ENCODE measurements around the gene TYW3. TPM values are rescaled to one million over a fixed set of nuclear protein-coding genes. Genes with fewer than 3 reads are reported as not detected.
A peak's percentile ranks its signal among the peaks of the same experiment; 100 is the strongest.

Gene TYW3
- total RNA-seq, 1 donor from 2014 or later, result 14.8 TPM

GRCh38 chr1:74763807-74764206, 30.9 kb downstream of the TYW3 start:
- Mint-ChIP-seq H3K4me1 (ENCODE audit: unreplicated experiment) (peaks cover 8% of the 10 kb centered on the region), H3K9me3 (ENCODE audit: unreplicated experiment) (no peaks in the 10 kb centered on the region), H3K27ac (ENCODE audit: unreplicated experiment) (no peak overlapping the region), H3K4me3 (ENCODE audit: unreplicated experiment) (no peak overlapping the region), H3K36me3 (ENCODE audit: low read depth, unreplicated experiment) (no peaks in the 10 kb centered on the region), H3K27me3 (ENCODE audit: unreplicated experiment) (no peaks in the 10 kb centered on the region)
- DNase-seq (ENCODE audit: low spot score), result no peak
- no peak for TF ChIP-seq CTCF (IDR thresholded peaks at IDR 0.05; ENCODE audit: unreplicated experiment)

GRCh38 chr1:74766579-74766978, 33.6 kb downstream of the TYW3 start:
- Mint-ChIP-seq H3K27ac (ENCODE audit: unreplicated experiment) (no peak overlapping the region), H3K4me1 (ENCODE audit: unreplicated experiment) (peaks cover 8% of the 10 kb centered on the region), H3K27me3 (ENCODE audit: unreplicated experiment) (no peaks in the 10 kb centered on the region), H3K36me3 (ENCODE audit: low read depth, unreplicated experiment) (no peaks in the 10 kb centered on the region), H3K9me3 (ENCODE audit: unreplicated experiment) (no peaks in the 10 kb centered on the region), H3K4me3 (ENCODE audit: unreplicated experiment) (no peak overlapping the region)
- no peak for DNase-seq (ENCODE audit: low spot score)
- TF ChIP-seq CTCF (IDR thresholded peaks at IDR 0.05; ENCODE audit: unreplicated experiment), result no peak

GRCh38 chr1:74767490-74767889, 34.5 kb downstream of the TYW3 start:
- Mint-ChIP-seq H3K27ac (ENCODE audit: unreplicated experiment) (no peak overlapping the region), H3K36me3 (ENCODE audit: low read depth, unreplicated experiment) (no peaks in the 10 kb centered on the region), H3K9me3 (ENCODE audit: unreplicated experiment) (no peaks in the 10 kb centered on the region), H3K27me3 (ENCODE audit: unreplicated experiment) (no peaks in the 10 kb centered on the region), H3K4me3 (ENCODE audit: unreplicated experiment) (no peak overlapping the region), H3K4me1 (ENCODE audit: unreplicated experiment) (peaks cover 8% of the 10 kb centered on the region)
- peak; percentile 20 for DNase-seq (ENCODE audit: low spot score)
- peak; percentile 49 for TF ChIP-seq CTCF (IDR thresholded peaks at IDR 0.05; ENCODE audit: unreplicated experiment)

GRCh38 chr1:74771913-74772515, 39.1 kb downstream of the TYW3 start:
- H3K4me1 Mint-ChIP-seq (ENCODE audit: unreplicated experiment), result no peaks in the 10 kb centered on the region
- no peaks in the 10 kb centered on the region for H3K27me3 Mint-ChIP-seq (ENCODE audit: unreplicated experiment)
- H3K4me3 Mint-ChIP-seq (ENCODE audit: unreplicated experiment), result no peak overlapping the region
- peak; percentile 38 for DNase-seq (ENCODE audit: low spot score)
- no peaks in the 10 kb centered on the region for H3K9me3 Mint-ChIP-seq (ENCODE audit: unreplicated experiment)
- peak; percentile 78 for TF ChIP-seq CTCF (IDR thresholded peaks at IDR 0.05; ENCODE audit: unreplicated experiment)
- no peaks in the 10 kb centered on the region for H3K36me3 Mint-ChIP-seq (ENCODE audit: low read depth, unreplicated experiment)
- H3K27ac Mint-ChIP-seq (ENCODE audit: unreplicated experiment), result no peak overlapping the region

GRCh38 chr1:74772945-74773344, 40.0 kb downstream of the TYW3 start:
- no peak overlapping the region for H3K27ac Mint-ChIP-seq (ENCODE audit: unreplicated experiment)
- no peaks in the 10 kb centered on the region for H3K4me1 Mint-ChIP-seq (ENCODE audit: unreplicated experiment)
- H3K36me3 Mint-ChIP-seq (ENCODE audit: low read depth, unreplicated experiment), result no peaks in the 10 kb centered on the region
- H3K27me3 Mint-ChIP-seq (ENCODE audit: unreplicated experiment), result no peaks in the 10 kb centered on the region
- DNase-seq (ENCODE audit: low spot score), result no peak
- no peaks in the 10 kb centered on the region for H3K9me3 Mint-ChIP-seq (ENCODE audit: unreplicated experiment)
- H3K4me3 Mint-ChIP-seq (ENCODE audit: unreplicated experiment), result no peak overlapping the region
- TF ChIP-seq CTCF (IDR thresholded peaks at IDR 0.05; ENCODE audit: unreplicated experiment), result no peak
